Measurements from ENCODE around the gene PTK7. TPM values are rescaled to one million over a fixed set of nuclear protein-coding genes. Genes with fewer than 3 reads are reported as not detected.
"Not testable (repeated sequence)": the region's sequence is repeated elsewhere in the genome, so short reads cannot be mapped to it uniquely, and the experiment has no call there.

The PTK7 gene
- total RNA-seq, 2 experiments from 2014 or later = 0.33 to 0.85 TPM

DNA sequence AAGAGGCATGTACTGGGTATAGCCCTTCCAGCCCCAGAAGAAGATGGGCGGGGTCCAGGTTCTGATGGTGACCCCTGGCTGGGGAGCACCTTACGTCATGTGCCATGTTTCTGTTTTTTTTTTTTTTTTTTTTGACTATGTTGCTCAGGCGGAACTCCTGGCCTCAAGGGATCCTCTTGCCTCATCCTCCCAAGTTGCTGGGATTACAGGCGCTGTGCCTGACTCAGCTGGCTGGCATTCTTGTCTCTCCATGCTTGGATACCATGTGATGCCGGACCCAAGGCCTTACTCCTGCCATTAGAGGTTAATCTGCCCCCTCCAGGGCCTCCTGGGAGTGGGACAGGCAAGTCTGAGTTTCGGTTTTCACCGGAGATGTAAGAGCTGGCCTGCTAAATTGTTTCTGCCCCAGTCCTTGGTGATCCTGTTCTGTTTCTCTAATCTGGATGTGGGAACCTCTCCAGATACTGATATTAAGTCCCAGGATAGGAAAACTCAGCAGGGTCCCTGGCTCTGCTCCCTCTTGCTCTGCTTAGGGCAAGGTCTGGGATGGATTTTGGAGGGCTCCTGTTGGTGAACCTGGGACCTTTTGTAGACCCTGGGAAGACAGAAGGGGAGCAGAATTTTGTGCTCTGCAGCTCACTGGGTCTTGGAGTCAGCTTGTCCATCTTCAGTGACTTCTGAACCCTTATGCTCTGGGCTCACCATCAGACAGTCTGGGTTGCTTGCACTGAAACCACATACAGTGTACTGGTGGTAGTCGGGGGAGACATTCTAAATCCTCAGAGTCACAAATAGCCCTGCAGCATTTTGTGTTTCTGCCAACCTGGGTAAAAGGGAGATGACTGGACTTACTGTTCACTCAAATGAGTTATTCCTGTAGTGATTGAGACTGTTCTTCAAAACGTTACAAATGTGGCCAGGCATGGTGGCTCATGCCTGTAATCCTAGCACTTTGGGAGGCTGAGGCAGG is 45.1 kb downstream of the PTK7 start:
- Mint-ChIP-seq H3K4me1 (no peaks in the 10 kb centered on the region), H3K36me3 (no peaks in the 10 kb centered on the region), H3K4me3 (no peak overlapping the region), H3K9me3 (ENCODE audit: low read depth) (no peaks in the 10 kb centered on the region), H3K27me3 (peaks cover 7% of the 10 kb centered on the region), H3K27ac (no peak overlapping the region)
- CTCF ChIA-PET = no interaction called here
- ATAC-seq (no peak), DNase-seq (no peak)

DNA sequence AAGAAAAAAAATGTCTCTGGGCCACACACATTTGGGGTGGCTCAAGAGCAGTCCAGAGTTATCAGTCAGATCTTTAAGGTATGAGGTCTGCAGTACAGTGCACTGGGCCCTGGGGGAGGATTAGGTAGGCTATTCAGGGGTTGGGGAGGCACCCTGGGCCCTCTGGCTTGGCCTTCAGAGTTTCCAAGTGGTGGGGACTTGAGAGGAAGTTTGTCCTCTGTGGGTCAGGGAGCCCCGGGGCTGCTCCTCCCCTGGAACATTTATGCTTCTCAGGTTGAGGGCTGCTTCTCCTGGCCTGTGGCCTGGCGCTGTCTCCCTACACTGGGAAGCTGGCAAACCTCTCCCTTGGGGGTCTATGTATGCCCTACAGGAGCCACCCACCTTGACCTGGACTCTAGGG is 46.0 kb downstream of the PTK7 start:
- no peaks in the 10 kb centered on the region for H3K36me3 Mint-ChIP-seq
- DNase-seq (no peak), ATAC-seq (no peak)
- peaks cover 7% of the 10 kb centered on the region for H3K27me3 Mint-ChIP-seq
- no peak overlapping the region for H3K4me3 Mint-ChIP-seq
- no peaks in the 10 kb centered on the region for H3K9me3 Mint-ChIP-seq (ENCODE audit: low read depth)
- H3K4me1 Mint-ChIP-seq = no peaks in the 10 kb centered on the region
- CTCF ChIA-PET = no interaction called here
- H3K27ac Mint-ChIP-seq = no peak overlapping the region

DNA sequence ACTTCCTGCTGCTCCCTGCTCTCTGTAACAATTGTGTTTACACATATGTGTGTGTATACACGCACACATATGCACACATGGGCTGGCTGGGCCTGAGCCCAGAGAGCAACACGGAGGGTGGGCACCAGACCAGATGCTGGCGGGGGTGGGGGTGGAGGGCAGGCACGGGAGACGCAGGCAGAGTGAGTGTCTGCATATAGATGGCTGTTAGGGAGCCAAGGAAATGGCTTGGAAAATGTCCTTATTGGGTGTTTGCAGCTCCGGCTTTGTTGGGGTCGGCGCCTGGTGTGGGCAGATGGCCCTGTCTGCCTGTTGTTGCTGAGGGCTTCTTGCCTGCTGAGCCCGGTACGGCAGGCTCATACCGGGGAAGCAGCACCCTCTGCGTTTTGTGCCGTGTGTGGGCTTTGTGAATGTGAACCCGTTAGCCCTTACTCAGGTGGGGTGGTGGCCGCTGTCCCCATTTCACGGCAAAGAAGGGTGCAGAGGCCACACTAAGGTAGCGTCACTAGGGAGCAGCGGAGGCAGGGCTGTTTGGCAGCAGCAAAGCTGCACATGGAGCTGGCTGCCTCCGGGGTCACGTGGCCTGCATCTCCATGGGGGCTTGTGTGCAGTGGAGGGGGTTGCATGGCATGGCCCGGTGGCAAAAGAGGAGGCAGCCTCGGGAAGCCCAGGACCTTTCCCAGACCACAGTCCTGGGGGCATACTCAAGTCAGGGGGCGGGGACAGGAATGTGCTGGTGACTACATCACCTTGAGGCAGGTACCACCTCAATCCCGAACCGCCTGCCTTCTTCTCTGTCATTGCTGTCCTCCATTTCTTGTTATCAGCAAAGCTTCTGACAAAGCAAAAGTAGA is 47.6 kb downstream of the PTK7 start:
- CTCF ChIA-PET = interaction anchor here (0.7 to 1.4 kb wide), 2 partner anchors 14 to 225 kb away, joined by 3 read pairs; no protein-coding TSS in a partner anchor

DNA sequence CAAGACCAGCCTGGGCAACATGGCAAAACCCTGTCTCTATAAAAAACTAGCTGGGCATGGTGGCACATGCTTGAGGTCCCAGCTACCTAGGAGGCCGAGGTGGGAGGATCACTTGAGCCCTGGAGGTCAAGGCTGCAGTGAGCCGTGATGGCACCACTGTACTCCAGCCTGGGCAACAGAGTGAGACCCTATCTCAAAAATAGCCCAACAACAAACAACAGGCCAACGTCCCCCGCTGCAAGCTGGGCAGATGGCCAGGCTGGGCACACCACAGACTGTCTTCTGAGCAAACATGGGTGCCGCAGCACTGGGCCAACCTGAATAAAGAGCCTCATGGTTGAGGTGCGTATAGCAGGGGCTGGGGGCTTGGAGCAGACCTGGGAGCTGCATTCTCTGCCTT is 48.4 kb downstream of the PTK7 start:
- no peak overlapping the region for H3K27ac Mint-ChIP-seq
- H3K9me3 Mint-ChIP-seq (ENCODE audit: low read depth) = no peaks in the 10 kb centered on the region
- ATAC-seq = no peak
- CTCF ChIA-PET = interaction anchor here (0.7 to 1.6 kb wide), 3 partner anchors 15 to 226 kb away, joined by 3 to 6 read pairs (median 3); no protein-coding TSS in a partner anchor
- H3K4me3 Mint-ChIP-seq = no peak overlapping the region
- peaks cover 7% of the 10 kb centered on the region for H3K27me3 Mint-ChIP-seq
- no peak for DNase-seq
- H3K36me3 Mint-ChIP-seq = no peaks in the 10 kb centered on the region
- H3K4me1 Mint-ChIP-seq = no peaks in the 10 kb centered on the region

More for the DNA sequence above, 47.6 kb downstream of the PTK7 start:
- H3K27me3 Mint-ChIP-seq = peaks cover 7% of the 10 kb centered on the region
- no peaks in the 10 kb centered on the region for H3K4me1 Mint-ChIP-seq
- ATAC-seq (no peak), DNase-seq (no peak)
- H3K9me3 Mint-ChIP-seq (ENCODE audit: low read depth) = no peaks in the 10 kb centered on the region
- no peak overlapping the region for H3K4me3 Mint-ChIP-seq
- H3K36me3 Mint-ChIP-seq = no peaks in the 10 kb centered on the region
- H3K27ac Mint-ChIP-seq = no peak overlapping the region

DNA sequence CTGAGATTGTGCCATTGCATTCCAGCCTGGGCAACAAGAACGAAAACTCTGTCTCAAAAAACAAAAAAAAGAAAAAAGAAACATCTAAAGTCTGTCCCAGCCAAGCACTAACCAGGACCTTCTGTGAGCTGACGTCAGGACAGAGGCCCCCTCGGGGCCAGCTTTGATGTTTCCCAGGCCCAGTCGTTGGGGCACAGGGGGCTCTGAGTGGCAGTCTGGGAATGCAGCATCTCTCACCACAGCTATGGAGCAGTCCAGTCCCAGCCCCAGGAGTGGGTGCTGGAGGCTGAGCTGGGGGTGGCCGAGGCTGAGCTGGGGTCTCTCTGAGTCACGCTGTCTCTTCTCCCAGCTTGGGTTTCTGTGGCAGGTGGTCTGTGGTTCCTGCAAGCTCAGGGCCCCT is 49.0 kb downstream of the PTK7 start:
- CTCF ChIA-PET = interaction anchor here (1.4 to 1.6 kb wide), 2 partner anchors 19 to 227 kb away, joined by 3 to 6 read pairs; no protein-coding TSS in a partner anchor
- no peak overlapping the region for H3K4me3 Mint-ChIP-seq
- no peaks in the 10 kb centered on the region for H3K4me1 Mint-ChIP-seq
- DNase-seq (no peak), ATAC-seq (no peak)
- H3K9me3 Mint-ChIP-seq (ENCODE audit: low read depth) = no peaks in the 10 kb centered on the region
- no peak overlapping the region for H3K27ac Mint-ChIP-seq
- no peaks in the 10 kb centered on the region for H3K36me3 Mint-ChIP-seq
- H3K27me3 Mint-ChIP-seq = peaks cover under 1% of the 10 kb centered on the region

DNA sequence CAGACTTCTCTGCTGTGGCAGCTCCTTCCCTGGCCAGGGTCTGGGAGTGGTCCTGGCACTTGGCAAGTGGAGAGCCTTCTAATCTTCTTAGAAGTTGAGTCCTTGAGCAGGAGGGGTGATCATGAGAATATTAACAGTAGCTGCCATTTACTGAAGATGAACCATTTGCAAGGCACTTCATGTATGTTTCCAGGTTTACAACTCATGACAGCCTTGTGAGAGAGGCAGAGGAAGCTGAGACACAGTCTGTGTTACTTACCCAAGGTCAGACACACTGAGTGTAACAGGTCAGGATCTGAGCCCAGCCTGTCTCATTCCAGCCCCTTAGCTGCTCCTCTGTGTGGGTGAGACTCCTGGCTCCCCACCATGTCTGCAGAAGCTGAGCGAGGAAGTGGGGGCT is 49.4 kb downstream of the PTK7 start:
- Mint-ChIP-seq H3K36me3 (no peaks in the 10 kb centered on the region), H3K4me3 (no peak overlapping the region), H3K9me3 (ENCODE audit: low read depth) (no peaks in the 10 kb centered on the region), H3K27me3 (no peaks in the 10 kb centered on the region), H3K27ac (no peak overlapping the region), H3K4me1 (no peaks in the 10 kb centered on the region)
- CTCF ChIA-PET = interaction anchor here (1.6 kb wide), 1 partner anchor 18 kb away, joined by 6 read pairs; no protein-coding TSS in a partner anchor
- ATAC-seq (no peak), DNase-seq (no peak)

DNA sequence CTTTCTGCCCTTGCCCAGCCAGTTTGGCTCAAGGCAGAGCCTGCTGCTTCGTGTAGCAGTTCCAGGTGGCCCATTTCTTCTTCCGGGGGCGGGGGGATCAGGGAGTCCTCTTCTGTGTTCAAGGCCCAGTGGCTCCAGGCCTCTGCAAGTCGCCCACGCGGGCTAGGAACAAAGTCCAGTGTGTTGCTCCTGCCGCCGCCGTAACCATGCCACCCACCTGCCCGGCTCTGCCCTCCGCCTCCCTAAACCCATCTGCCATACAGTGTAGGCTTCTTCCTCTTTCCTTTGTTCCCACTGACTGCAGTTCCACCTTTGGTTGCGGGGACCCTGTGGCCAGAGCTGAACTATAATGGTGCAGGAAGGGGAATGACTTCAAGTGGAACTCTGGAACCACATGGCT is 51.1 kb downstream of the PTK7 start:
- H3K4me3 Mint-ChIP-seq = no peak overlapping the region
- ATAC-seq (no peak), DNase-seq (no peak)
- no peaks in the 10 kb centered on the region for H3K36me3 Mint-ChIP-seq
- no peaks in the 10 kb centered on the region for H3K27me3 Mint-ChIP-seq
- no peaks in the 10 kb centered on the region for H3K9me3 Mint-ChIP-seq (ENCODE audit: low read depth)
- no peaks in the 10 kb centered on the region for H3K4me1 Mint-ChIP-seq
- CTCF ChIA-PET = interaction anchor here (1.6 kb wide), 1 partner anchor 16 kb away, joined by 6 read pairs; no protein-coding TSS in a partner anchor
- no peak overlapping the region for H3K27ac Mint-ChIP-seq

DNA sequence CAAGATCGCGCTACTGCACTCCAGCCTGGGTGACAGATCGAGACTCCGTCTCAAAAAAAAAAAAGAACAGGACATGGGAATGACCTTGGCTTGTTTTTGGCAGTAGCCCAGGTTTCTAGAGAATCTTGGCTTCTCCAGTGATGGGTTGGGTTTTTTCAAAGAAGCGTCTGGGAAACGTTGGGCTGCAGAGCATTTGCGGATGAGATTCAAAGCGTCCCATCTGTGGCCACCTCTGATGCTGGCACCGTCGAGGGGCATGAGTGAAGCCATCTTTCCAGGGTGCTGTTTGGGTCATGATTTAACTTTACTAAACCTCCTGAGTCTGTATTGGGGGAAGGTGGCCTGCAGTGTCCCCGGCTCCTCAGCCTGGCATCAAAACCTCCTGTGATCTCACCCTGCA is 51.8 kb downstream of the PTK7 start:
- no peak for DNase-seq
- ATAC-seq = no peak

DNA sequence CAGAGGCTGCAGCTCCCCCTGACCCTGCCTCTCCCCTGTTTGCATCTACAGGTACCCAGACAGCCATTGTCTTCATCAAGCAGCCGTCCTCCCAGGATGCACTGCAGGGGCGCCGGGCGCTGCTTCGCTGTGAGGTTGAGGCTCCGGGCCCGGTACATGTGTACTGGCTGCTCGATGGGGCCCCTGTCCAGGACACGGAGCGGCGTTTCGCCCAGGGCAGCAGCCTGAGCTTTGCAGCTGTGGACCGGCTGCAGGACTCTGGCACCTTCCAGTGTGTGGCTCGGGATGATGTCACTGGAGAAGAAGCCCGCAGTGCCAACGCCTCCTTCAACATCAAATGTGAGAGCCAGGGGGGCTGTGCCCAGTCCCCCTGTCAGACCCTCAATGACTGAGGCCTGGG is 52.8 kb downstream of the PTK7 start:
- Mint-ChIP-seq H3K4me3 (no peak overlapping the region), H3K36me3 (no peaks in the 10 kb centered on the region), H3K9me3 (ENCODE audit: low read depth) (no peaks in the 10 kb centered on the region), H3K27me3 (no peaks in the 10 kb centered on the region), H3K4me1 (no peaks in the 10 kb centered on the region), H3K27ac (no peak overlapping the region)
- ATAC-seq (no peak), DNase-seq (no peak)
- CTCF ChIA-PET = no interaction called here

More for the DNA sequence above, 51.8 kb downstream of the PTK7 start:
- CTCF ChIA-PET = interaction anchor here (1.6 kb wide), 1 partner anchor 15 kb away, joined by 6 read pairs; no protein-coding TSS in a partner anchor
- Mint-ChIP-seq H3K4me1 (no peaks in the 10 kb centered on the region), H3K9me3 (ENCODE audit: low read depth) (no peaks in the 10 kb centered on the region), H3K4me3 (no peak overlapping the region), H3K27ac (no peak overlapping the region), H3K27me3 (no peaks in the 10 kb centered on the region), H3K36me3 (no peaks in the 10 kb centered on the region)

DNA sequence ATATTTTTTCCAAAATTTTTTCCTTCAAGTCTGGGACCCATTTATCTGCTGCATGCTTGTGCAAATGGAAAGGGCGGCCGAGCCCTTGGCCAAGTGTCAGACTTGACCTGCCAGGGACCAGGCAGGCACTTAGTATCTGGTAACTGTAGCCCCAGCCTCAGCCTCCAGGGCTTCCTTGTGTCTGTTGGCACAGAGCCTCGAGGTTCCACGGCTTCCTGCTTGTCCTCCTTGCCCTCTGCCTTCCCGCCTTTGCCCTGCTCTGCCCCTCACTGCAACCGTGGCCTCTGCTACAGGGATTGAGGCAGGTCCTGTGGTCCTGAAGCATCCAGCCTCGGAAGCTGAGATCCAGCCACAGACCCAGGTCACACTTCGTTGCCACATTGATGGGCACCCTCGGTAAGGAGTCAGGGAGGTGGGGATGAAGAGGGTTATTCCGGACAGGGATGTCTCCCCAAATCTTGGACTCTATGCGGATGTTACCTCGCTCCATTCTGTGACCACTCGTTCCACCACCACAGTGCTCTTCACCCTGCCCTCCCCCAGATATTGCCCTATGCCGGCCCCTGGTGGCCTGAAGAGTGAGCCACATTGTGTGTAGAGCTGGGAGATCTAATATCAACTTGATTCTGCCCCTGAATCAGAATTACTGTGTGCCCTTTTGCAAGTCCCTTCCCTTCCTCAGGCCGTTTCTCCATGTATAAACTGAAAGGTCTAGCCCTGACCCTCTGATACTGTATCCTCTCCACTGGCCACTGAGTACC is 53.5 kb downstream of the PTK7 start:
- Mint-ChIP-seq H3K9me3 (ENCODE audit: low read depth) (no peaks in the 10 kb centered on the region), H3K27ac (no peak overlapping the region), H3K27me3 (no peaks in the 10 kb centered on the region), H3K36me3 (no peaks in the 10 kb centered on the region), H3K4me1 (no peaks in the 10 kb centered on the region), H3K4me3 (no peak overlapping the region)
- ATAC-seq = peak; percentile 42
- CTCF ChIA-PET = no interaction called here
- no peak for DNase-seq

DNA sequence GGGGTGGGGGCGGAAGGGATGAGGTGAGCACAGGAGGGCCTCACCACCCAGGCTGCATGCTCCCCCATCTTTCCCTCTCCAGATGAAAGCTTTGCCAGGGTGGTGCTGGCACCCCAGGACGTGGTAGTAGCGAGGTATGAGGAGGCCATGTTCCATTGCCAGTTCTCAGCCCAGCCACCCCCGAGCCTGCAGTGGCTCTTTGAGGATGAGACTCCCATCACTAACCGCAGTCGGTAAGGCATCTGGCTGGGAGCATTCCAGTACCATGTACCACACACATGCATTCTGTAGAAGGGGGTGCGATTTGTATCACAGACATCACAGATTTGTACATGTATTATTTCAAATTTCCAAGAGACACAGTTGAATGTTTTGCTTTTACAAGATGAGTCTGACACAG is 54.3 kb downstream of the PTK7 start:
- H3K27ac Mint-ChIP-seq = no peak overlapping the region

DNA sequence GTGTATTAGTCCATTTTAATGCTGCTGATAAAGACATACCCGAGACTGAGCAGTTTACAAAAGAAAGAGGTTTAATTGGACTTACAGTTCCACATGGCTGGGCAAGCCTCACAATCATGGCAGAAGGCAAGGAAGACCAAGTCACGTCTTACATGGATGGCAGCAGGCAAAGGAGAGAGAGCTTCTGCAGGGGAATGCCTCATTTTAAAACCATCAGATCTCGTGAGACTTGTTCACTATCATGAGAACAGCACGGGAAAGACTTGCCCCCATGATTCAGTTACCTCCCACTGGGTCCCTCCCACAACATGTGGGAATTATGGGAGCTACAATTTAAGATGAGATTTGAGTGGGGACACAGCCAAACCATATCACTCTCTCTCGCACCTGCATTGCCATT is 55.3 kb downstream of the PTK7 start:
- H3K9me3 Mint-ChIP-seq (ENCODE audit: low read depth); H3K27me3 Mint-ChIP-seq; H3K27ac Mint-ChIP-seq; ATAC-seq; H3K4me1 Mint-ChIP-seq; H3K4me3 Mint-ChIP-seq; DNase-seq; H3K36me3 Mint-ChIP-seq: not testable (repeated sequence)
- CTCF ChIA-PET = interaction anchor here (1.6 kb wide), 1 partner anchor 11 kb away, joined by 4 read pairs; no protein-coding TSS in a partner anchor

More for the DNA sequence above, 54.3 kb downstream of the PTK7 start:
- Mint-ChIP-seq H3K4me1 (no peaks in the 10 kb centered on the region), H3K36me3 (no peaks in the 10 kb centered on the region), H3K9me3 (ENCODE audit: low read depth) (no peaks in the 10 kb centered on the region), H3K27me3 (no peaks in the 10 kb centered on the region), H3K4me3 (no peak overlapping the region)
- DNase-seq (no peak), ATAC-seq (no peak)
- CTCF ChIA-PET = interaction anchor here (1.6 kb wide), 1 partner anchor 12 kb away, joined by 4 read pairs; no protein-coding TSS in a partner anchor

DNA sequence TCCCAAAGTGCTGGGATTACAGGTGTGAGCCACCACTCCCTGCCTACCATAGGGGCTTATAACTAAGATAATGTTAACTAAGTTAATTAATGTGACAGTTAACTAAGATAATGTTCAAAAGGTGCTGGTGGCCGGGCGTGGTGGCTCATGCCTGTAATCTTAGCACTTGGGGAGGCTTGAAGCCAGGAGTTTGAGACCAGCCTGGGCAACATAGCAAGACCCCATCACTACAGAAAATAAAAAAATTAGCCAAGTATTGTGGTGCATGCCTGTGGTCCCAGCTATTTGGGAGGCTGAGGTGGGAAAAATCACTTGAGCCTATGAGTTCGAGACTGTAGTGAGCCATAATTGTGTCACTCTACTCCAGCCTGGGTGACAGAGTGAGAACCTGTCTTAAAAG is 62.2 kb downstream of the PTK7 start:
- Mint-ChIP-seq H3K4me3 (no peak overlapping the region), H3K9me3 (ENCODE audit: low read depth) (no peaks in the 10 kb centered on the region), H3K27ac (no peak overlapping the region), H3K36me3 (no peaks in the 10 kb centered on the region), H3K27me3 (no peaks in the 10 kb centered on the region), H3K4me1 (peaks cover 8% of the 10 kb centered on the region)
- DNase-seq (no peak), ATAC-seq (no peak)
- CTCF ChIA-PET = no interaction called here
